CD14-positive monocyte (primary cell): ENCODE data around the gene ELAC1. TPM values are rescaled to one million over a fixed set of nuclear protein-coding genes. Genes with fewer than 3 reads are reported as not detected.

Source experiments
- DNase-seq, 3 donors: peaks; one replicate each; pipeline ENCODE4 v3.0.0-alpha.2; 2011 to 2022
- H2AFZ ChIP-seq: 2 replicates; pipeline ENCODE4 v1.6.0; 2012; ENCODE audit warnings: mild to moderate bottlenecking, low read depth, low read length, inconsistent platforms; ENCODE audit not compliant: insufficient read depth, poor library complexity, severe bottlenecking
- H3K27ac ChIP-seq, 2 donors: 1 replicate in 1 of 2; 2 replicates in 1 of 2; pipeline ENCODE4 v1.5.1; 2012 to 2013; ENCODE audit warnings: low read length in 2 of 2, control low read depth in 1 of 2, inconsistent platforms in 1 of 2, low read depth in 1 of 2, mild to moderate bottlenecking in 1 of 2
- H3K27me3 ChIP-seq, 2 donors: one replicate each; pipeline versions ENCODE4 v1.6.0 to v1.6.1; 2011 to 2013; ENCODE audit warnings: low read length in 2 of 2; ENCODE audit not compliant: control insufficient read depth in 2 of 2, insufficient read depth in 2 of 2
- H3K36me3 ChIP-seq, 2 donors: replicated peaks in 1 of 2; 1 replicate in 1 of 2; 2 replicates in 1 of 2; pipeline versions ENCODE4 v1.5.1 to v1.6.1; 2012 to 2013; ENCODE audit warnings: low read length in 2 of 2, control low read depth in 1 of 2, inconsistent platforms in 1 of 2, mild to moderate bottlenecking in 1 of 2; ENCODE audit not compliant: insufficient read depth in 2 of 2, control insufficient read depth in 1 of 2
- H3K4me1 ChIP-seq, 2 donors: 1 replicate in 1 of 2; 2 replicates in 1 of 2; pipeline versions ENCODE4 v1.5.1 to v1.6.1; 2012 to 2013; ENCODE audit warnings: low read length in 2 of 2, control low read depth in 1 of 2, inconsistent platforms in 1 of 2, mild to moderate bottlenecking in 1 of 2, moderate library complexity in 1 of 2; ENCODE audit not compliant: insufficient read depth in 2 of 2, control insufficient read depth in 1 of 2
- H3K4me2 ChIP-seq: replicated peaks from 2 replicates; pipeline ENCODE3; 2012; ENCODE audit warnings: low read length, moderate library complexity, mild to moderate bottlenecking; ENCODE audit not compliant: poor library complexity, severe bottlenecking; ENCODE audit errors: extremely low read depth
- H3K4me3 ChIP-seq, 3 experiments: fragments of 200-600 bp in 1 of 3; sonication (generic) in 1 of 3; replicated peaks in 1 of 3; 1 replicate in 2 of 3; 2 replicates in 1 of 3; pipeline ENCODE4 v1.5.1; 2011 to 2013; ENCODE audit warnings: low read length in 3 of 3, mild to moderate bottlenecking in 3 of 3, control low read depth in 2 of 3, low read depth in 2 of 3, inconsistent platforms in 1 of 3, moderate library complexity in 1 of 3
- H3K79me2 ChIP-seq: 2 replicates; pipeline ENCODE4 v1.6.0; 2012; ENCODE audit warnings: mild to moderate bottlenecking, control low read depth, inconsistent platforms, low read length, moderate library complexity; ENCODE audit not compliant: insufficient read depth
- H3K9ac ChIP-seq: 2 replicates; pipeline ENCODE4 v1.6.0; 2017; ENCODE audit warnings: low read length, mild to moderate bottlenecking; ENCODE audit not compliant: insufficient read depth, poor library complexity, severe bottlenecking
- H3K9me3 ChIP-seq, 2 donors: replicated peaks in 1 of 2; 1 replicate in 1 of 2; 2 replicates in 1 of 2; pipeline versions ENCODE4 v1.5.1 to v1.6.1; 2012 to 2013; ENCODE audit warnings: low read length in 2 of 2, control low read depth in 1 of 2; ENCODE audit not compliant: control insufficient read depth in 1 of 2, insufficient read depth in 1 of 2
- H4K20me1 ChIP-seq: 2 replicates; pipeline ENCODE4 v1.6.0; 2012; ENCODE audit warnings: mild to moderate bottlenecking, low read length, control low read depth, moderate library complexity; ENCODE audit not compliant: insufficient read depth
- H3K27ac Mint-ChIP-seq, 7 donors: one replicate each; pipeline ENCODE4 v1.8.0; 2020; ENCODE audit warnings: mild to moderate bottlenecking in 7 of 7, mixed read lengths in 7 of 7, moderate library complexity in 6 of 7, inconsistent platforms in 2 of 7
- H3K27me3 Mint-ChIP-seq, 3 donors: one replicate each; pipeline ENCODE4 v1.8.0; 2021 to 2022; ENCODE audit warnings: low read depth in 3 of 3, mild to moderate bottlenecking in 3 of 3, mixed read lengths in 3 of 3, moderate library complexity in 3 of 3, inconsistent platforms in 1 of 3
- H3K36me3 Mint-ChIP-seq, 2 donors: one replicate each; pipeline ENCODE4 v1.8.0; 2020; ENCODE audit warnings: mixed read lengths in 2 of 2, inconsistent platforms in 1 of 2, mild to moderate bottlenecking in 1 of 2
- H3K4me1 Mint-ChIP-seq: one replicate; pipeline ENCODE4 v1.8.0; 2020; ENCODE audit warnings: mild to moderate bottlenecking, mixed read lengths
- H3K4me3 Mint-ChIP-seq, 2 donors: one replicate each; pipeline ENCODE4 v1.8.0; 2020; ENCODE audit warnings: mild to moderate bottlenecking in 2 of 2, mixed read lengths in 2 of 2, moderate library complexity in 1 of 2
- H3K9me3 Mint-ChIP-seq, 7 donors: one replicate each; pipeline ENCODE4 v1.8.0; 2020 to 2022; ENCODE audit warnings: mixed read lengths in 7 of 7, mild to moderate bottlenecking in 6 of 7, moderate library complexity in 6 of 7, inconsistent platforms in 2 of 7
- CTCF ChIP-seq: fragments of 200-600 bp; IDR thresholded peaks from one replicate; pipeline ENCODE4 v1.8.0; 2022; ENCODE audit warnings: antibody characterized with exemption, mild to moderate bottlenecking
- WGBS: methylation state at CpG from one replicate; pipeline ENCODE4 v1.1.5; 2013; ENCODE audit warnings: missing lambda C conversion rate; ENCODE audit not compliant: insufficient coverage; 5-methylcytosine and 5-hydroxymethylcytosine counted together
- intact Hi-C, 2 donors: fragments of 100-400 bp; cut with micrococcal nuclease; formaldehyde crosslinking; loops; one replicate each; pipeline versions ENCODE4 v1.15.0 to v1.15.1; 2023
- polyA plus RNA-seq, 3 donors: library from polyadenylated mRNA; depleted of rRNA in 1 of 3; unstranded in 2 of 3; stranded (reverse) in 1 of 3; fragments of 300-500 nt in 2 of 3; fragments of >200 nt in 1 of 3; fragmentation: Illumina TruSeq in 2 of 3; gene quantifications; 1 replicate in 2 of 3; 2 replicates in 1 of 3; pipeline ENCODE4 v1.2.3, GENCODE V29; 2012 to 2021

The ELAC1 gene
- polyA plus RNA-seq, 3 donors, result 2.6 to 11.5 (median 4.5) TPM

- 100% methylated on average over 1 of the region's 1 CpG for WGBS
- H3K4me3 Mint-ChIP-seq, result no peak overlapping the region
- peaks cover 10 to 20% (median 16%) of the 10 kb centered on the region in 7 donors for H3K9me3 Mint-ChIP-seq
- no peak overlapping the region for H3K27ac ChIP-seq
- no peaks in the 10 kb centered on the region for H4K20me1 ChIP-seq
- no peak for TF ChIP-seq CTCF
- H3K4me2 ChIP-seq, result no peak overlapping the region
- peaks cover 41 to 72% of the 10 kb centered on the region in 2 donors for H3K36me3 ChIP-seq
- H3K4me1 ChIP-seq, result no peaks in the 10 kb centered on the region
- no peaks in the 10 kb centered on the region for H3K27me3 ChIP-seq
- H3K9me3 ChIP-seq, result peaks cover 10 to 12% of the 10 kb centered on the region in 2 donors
- peaks cover 0 to 1% (median 0%) of the 10 kb centered on the region in 3 donors for H3K27me3 Mint-ChIP-seq
- DNase-seq, result no peak
- no peak overlapping the region for H3K9ac ChIP-seq
- peak overlapping the region in 1 of 7 donors; percentile 11 for H3K27ac Mint-ChIP-seq
- H2AFZ ChIP-seq, result no peak overlapping the region
- no peak overlapping the region for H3K4me3 ChIP-seq
- H3K79me2 ChIP-seq, result no peaks in the 10 kb centered on the region
- peaks cover 3% of the 10 kb centered on the region for H3K4me1 Mint-ChIP-seq
- H3K36me3 Mint-ChIP-seq, result peaks cover 49 to 68% of the 10 kb centered on the region in 2 donors
- intact Hi-C loops, result no loop called here
Observed at GRCh38 chr18:50981381-50981780, 13.5 kb downstream of the ELAC1 start.

- Histone ChIP-seq H3K4me2 (no peak overlapping the region), H3K27me3 (no peaks in the 10 kb centered on the region), H3K9me3 (peaks cover 3% of the 10 kb centered on the region in 2 donors), H3K36me3 (peaks cover 40 to 72% of the 10 kb centered on the region in 2 donors), H3K9ac (no peak overlapping the region), H2AFZ (no peak overlapping the region), H3K27ac (no peak overlapping the region), H3K79me2 (no peaks in the 10 kb centered on the region), H3K4me3 (no peak overlapping the region), H3K4me1 (no peaks in the 10 kb centered on the region), H4K20me1 (no peaks in the 10 kb centered on the region)
- intact Hi-C loops, result no loop called here
- 100% methylated on average over 6 of the region's 8 CpGs for WGBS
- DNase-seq, result no peak
- TF ChIP-seq CTCF, result no peak
- Mint-ChIP-seq H3K27me3 (peaks cover 0 to 1% (median 0%) of the 10 kb centered on the region in 3 donors), H3K27ac (peak overlapping the region in 3 of 7 donors; percentile 6 to 61 (median 38)), H3K4me3 (no peak overlapping the region), H3K9me3 (peaks cover 2 to 11% (median 8%) of the 10 kb centered on the region in 7 donors), H3K36me3 (peaks cover 47 to 67% of the 10 kb centered on the region in 2 donors), H3K4me1 (peaks cover 3% of the 10 kb centered on the region)
Observed at GRCh38 chr18:50982086-50982801, 14.4 kb downstream of the ELAC1 start.
